HL-60 (cell line): ENCODE measurements around the gene CEP72.

ENCODE experiments used
- DNase-seq, 2 experiments: peaks; one replicate each; pipeline ENCODE4 v3.0.0-alpha.2; 2010 to 2020; ENCODE audit warnings: low read depth in 1 of 2, low spot score in 1 of 2
- H3K27ac ChIP-seq: fragments of 250-450 bp; sonication (Bioruptor Pico); replicated peaks from 2 replicates; pipeline ENCODE4 v1.5.1; 2020; ENCODE audit warnings: mild to moderate bottlenecking, moderate library complexity
- H3K27me3 ChIP-seq: fragments of 250-450 bp; sonication (Bioruptor Pico); 2 replicates; pipeline ENCODE4 v1.5.1; 2021; ENCODE audit warnings: mild to moderate bottlenecking, moderate library complexity; ENCODE audit not compliant: insufficient read depth, poor library complexity, severe bottlenecking
- H3K4me3 ChIP-seq: replicated peaks from 2 replicates; pipeline ENCODE4 v1.5.1; 2011; ENCODE audit warnings: mild to moderate bottlenecking, control low read depth, low read length; ENCODE audit not compliant: insufficient read depth
- CTCF ChIP-seq: IDR thresholded peaks from one replicate; pipeline ENCODE4 v1.5.1; 2011; ENCODE audit warnings: low read length, control low read depth, inconsistent platforms; ENCODE audit not compliant: insufficient read depth
- GABPA ChIP-seq: IDR thresholded peaks from 2 replicates; pipeline ENCODE4 v1.6.1; 2012; ENCODE audit warnings: low read depth
- POLR2AphosphoS5 ChIP-seq: IDR thresholded peaks from 2 replicates; pipeline ENCODE4 v1.6.1; 2012; ENCODE audit warnings: low read depth
- REST ChIP-seq: IDR thresholded peaks from 2 replicates; pipeline ENCODE4 v1.6.1; 2012; ENCODE audit warnings: low read depth; ENCODE audit not compliant: insufficient replicate concordance
- SPI1 ChIP-seq: IDR thresholded peaks from 2 replicates; pipeline ENCODE4 v1.6.1; 2012; ENCODE audit warnings: low read depth, mild to moderate bottlenecking, borderline replicate concordance

The CEP72 gene

GRCh38 chr5:671459-672328, 59.6 kb downstream of the CEP72 start:
- peaks cover 20% of the 10 kb centered on the region for H3K27me3 ChIP-seq
- H3K27ac ChIP-seq: no peak overlapping the region
- H3K4me3 ChIP-seq: no peak overlapping the region
- peak in 1 of 2 experiments; percentile 69 for DNase-seq
- TF ChIP-seq GABPA (no peak), CTCF (peak; percentile 83)

- peak in 1 of 2 experiments; percentile 50 for DNase-seq
- H3K27me3 ChIP-seq: peaks cover 20% of the 10 kb centered on the region
- no peak; the same call in 1 of the 2 replicates for TF ChIP-seq POLR2AphosphoS5
- no peak overlapping the region for H3K27ac ChIP-seq
- no peak overlapping the region for H3K4me3 ChIP-seq
Measured at GRCh38 chr5:672329-673160, 60.4 kb downstream of the CEP72 start.

- DNase-seq: no peak
- TF ChIP-seq SPI1 (no peak), POLR2AphosphoS5 (peak; percentile 49; the same call in 1 of the 2 replicates)
- H3K27me3 ChIP-seq: peaks cover 20% of the 10 kb centered on the region
- no peak overlapping the region for H3K27ac ChIP-seq
- H3K4me3 ChIP-seq: no peak overlapping the region
Measured at GRCh38 chr5:673161-673830, 61.2 kb downstream of the CEP72 start.

GRCh38 chr5:673831-674629, 61.9 kb downstream of the CEP72 start:
- Histone ChIP-seq H3K4me3 (no peak overlapping the region), H3K27ac (no peak overlapping the region), H3K27me3 (peaks cover 20% of the 10 kb centered on the region)
- DNase-seq: no peak
- no peak for TF ChIP-seq SPI1
- TF ChIP-seq GABPA: no peak
- no peak for TF ChIP-seq CTCF
- no peak for TF ChIP-seq REST
- TF ChIP-seq POLR2AphosphoS5: no peak

- Histone ChIP-seq H3K27ac (no peak overlapping the region), H3K4me3 (no peak overlapping the region), H3K27me3 (peaks cover 20% of the 10 kb centered on the region)
- no peak for DNase-seq
- TF ChIP-seq POLR2AphosphoS5: peak; percentile 40; the same call in 1 of the 2 replicates
- no peak for TF ChIP-seq CTCF
Measured at GRCh38 chr5:674630-675011, 62.5 kb downstream of the CEP72 start.
